Tibial artery (tissue), 4 donors: ENCODE results near the gene CLEC2A.

Experiments
- DNase-seq, 2 donors: peaks; one replicate each; pipeline ENCODE4 v3.0.0-alpha.2; 2019
- H3K27ac ChIP-seq, 2 donors: fragments of 200-600 bp; sonication (generic) in 1 of 2; 1 replicate in 1 of 2; 2 replicates in 1 of 2; pipeline ENCODE4 v1.5.1; 2018 to 2019; ENCODE audit warnings: mild to moderate bottlenecking in 1 of 2
- H3K27me3 ChIP-seq, 2 donors: fragments of 200-600 bp; sonication (generic) in 1 of 2; one replicate each; pipeline versions ENCODE4 v1.5.1 to v1.6.0; 2016 to 2019
- H3K36me3 ChIP-seq, 3 donors: fragments of 200-600 bp; sonication (generic) in 2 of 3; one replicate each; pipeline ENCODE4 v1.5.1; 2016 to 2019; ENCODE audit warnings: mild to moderate bottlenecking in 2 of 3
- H3K4me1 ChIP-seq, 4 donors: fragments of 200-600 bp; sonication (generic) in 2 of 4; 1 replicate in 3 of 4; 2 replicates in 1 of 4; pipeline ENCODE4 v1.5.1; 2016 to 2019
- H3K4me3 ChIP-seq, 2 donors: fragments of 200-600 bp; sonication (generic) in 1 of 2; 1 replicate in 1 of 2; 2 replicates in 1 of 2; pipeline ENCODE4 v1.5.1; 2018 to 2019; ENCODE audit warnings: mild to moderate bottlenecking in 2 of 2
- H3K9me3 ChIP-seq, 3 donors: fragments of 200-600 bp; sonication (generic) in 1 of 3; one replicate each; pipeline ENCODE4 v1.5.1; 2016 to 2019
- CTCF ChIP-seq, 2 experiments: fragments of 200-600 bp in 1 of 2; fragments of 450-650 bp in 1 of 2; IDR thresholded peaks; one replicate each; pipeline ENCODE4 v1.5.1; 2017 to 2019; ENCODE audit warnings: antibody characterized with exemption in 2 of 2, mild to moderate bottlenecking in 1 of 2, moderate library complexity in 1 of 2
- intact Hi-C: fragments of 100-400 bp; cut with DNase I; formaldehyde crosslinking; loops from one replicate; pipeline ENCODE4 v1.15.0; 2023; ENCODE audit warnings: low total_unique reads

Gene CLEC2A

GRCh38 chr12:9951026-9951675 lies 19.0 kb upstream of the CLEC2A start:
- DNase-seq = no peak
- no peaks in the 10 kb centered on the region for H3K9me3 ChIP-seq
- intact Hi-C loops = no loop called here
- no peak for TF ChIP-seq CTCF (IDR thresholded peaks at IDR 0.05)
- H3K4me3 ChIP-seq = no peak overlapping the region
- H3K27ac ChIP-seq = no peak overlapping the region
- no peaks in the 10 kb centered on the region for H3K27me3 ChIP-seq
- H3K36me3 ChIP-seq = no peaks in the 10 kb centered on the region
- H3K4me1 ChIP-seq = no peaks in the 10 kb centered on the region

- no peak for TF ChIP-seq CTCF (IDR thresholded peaks at IDR 0.05)
- Histone ChIP-seq H3K36me3 (no peaks in the 10 kb centered on the region), H3K4me1 (no peaks in the 10 kb centered on the region), H3K27me3 (no peaks in the 10 kb centered on the region), H3K9me3 (no peaks in the 10 kb centered on the region), H3K27ac (no peak overlapping the region), H3K4me3 (no peak overlapping the region)
- no peak for DNase-seq
- intact Hi-C loops = no loop called here
These were observed 16.6 kb upstream of the CLEC2A start for GRCh38 chr12:9948606-9949296.

- TF ChIP-seq CTCF (IDR thresholded peaks at IDR 0.05) = no peak
- Histone ChIP-seq H3K4me3 (no peak overlapping the region), H3K4me1 (no peaks in the 10 kb centered on the region), H3K36me3 (no peaks in the 10 kb centered on the region), H3K27me3 (no peaks in the 10 kb centered on the region), H3K9me3 (no peaks in the 10 kb centered on the region), H3K27ac (no peak overlapping the region)
- intact Hi-C loops = no loop called here
- DNase-seq = no peak
These were observed 15.5 kb upstream of the CLEC2A start for GRCh38 chr12:9947674-9948073.

- intact Hi-C loops = no loop called here
- Histone ChIP-seq H3K27ac (no peak overlapping the region), H3K36me3 (no peaks in the 10 kb centered on the region), H3K27me3 (no peaks in the 10 kb centered on the region), H3K9me3 (no peaks in the 10 kb centered on the region), H3K4me3 (no peak overlapping the region), H3K4me1 (no peaks in the 10 kb centered on the region)
- no peak for DNase-seq
- TF ChIP-seq CTCF (IDR thresholded peaks at IDR 0.05) = no peak
These were observed 12.2 kb upstream of the CLEC2A start for GRCh38 chr12:9944391-9944790.

GRCh38 chr12:9943240-9943639 lies 11.1 kb upstream of the CLEC2A start:
- intact Hi-C loops = no loop called here
- no peak overlapping the region for H3K4me3 ChIP-seq
- no peaks in the 10 kb centered on the region for H3K9me3 ChIP-seq
- H3K27ac ChIP-seq = no peak overlapping the region
- TF ChIP-seq CTCF (IDR thresholded peaks at IDR 0.05) = no peak
- H3K27me3 ChIP-seq = no peaks in the 10 kb centered on the region
- H3K36me3 ChIP-seq = no peaks in the 10 kb centered on the region
- no peak for DNase-seq
- H3K4me1 ChIP-seq = no peaks in the 10 kb centered on the region
